LNCaP clone FGC (cell line): ENCODE measurements around the gene FUT6.
"Not testable (repeated sequence)": the region's sequence is repeated elsewhere in the genome, so short reads cannot be mapped to it uniquely, and the experiment has no call there.

ENCODE experiments used
- DNase-seq: peaks from one replicate; pipeline ENCODE4 v3.0.0-alpha.2; 2011; ENCODE audit warnings: low read depth
- H3K4me3 ChIP-seq: 2 replicates; pipeline ENCODE4 v1.5.1; 2011; ENCODE audit warnings: mild to moderate bottlenecking, low read depth, low read length, control low read depth
- TF ChIP-seq, protein P1 (sequence below): IDR thresholded peaks from 2 replicates; pipeline ENCODE4 v1.5.1; 2012; ENCODE audit warnings: mild to moderate bottlenecking; ENCODE audit not compliant: control insufficient read depth, insufficient read depth; ENCODE audit errors: extremely low read depth

Gene FUT6

DNA sequence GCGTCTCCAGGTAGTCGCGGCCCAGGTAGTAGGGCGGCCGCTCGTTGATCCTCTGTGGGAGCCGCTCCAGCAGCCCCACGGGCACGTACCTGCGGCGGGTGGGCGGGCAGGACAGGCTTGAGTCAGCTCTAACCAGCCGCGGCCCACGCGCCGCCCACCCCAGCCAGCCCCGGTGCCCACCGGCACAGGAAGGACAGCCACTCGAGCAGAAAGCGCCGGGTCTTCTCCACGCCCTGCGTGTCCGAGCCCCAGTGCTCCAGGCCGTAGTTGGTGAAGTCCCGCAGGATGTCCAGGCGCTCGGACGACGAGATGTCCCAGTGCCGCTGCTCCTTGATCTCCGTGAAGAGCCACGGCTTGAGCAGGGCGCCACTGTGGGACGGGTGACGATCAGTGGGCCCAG, 54.1 kb downstream of the FUT6 start:
- no peak overlapping the region for H3K4me3 ChIP-seq

DNA sequence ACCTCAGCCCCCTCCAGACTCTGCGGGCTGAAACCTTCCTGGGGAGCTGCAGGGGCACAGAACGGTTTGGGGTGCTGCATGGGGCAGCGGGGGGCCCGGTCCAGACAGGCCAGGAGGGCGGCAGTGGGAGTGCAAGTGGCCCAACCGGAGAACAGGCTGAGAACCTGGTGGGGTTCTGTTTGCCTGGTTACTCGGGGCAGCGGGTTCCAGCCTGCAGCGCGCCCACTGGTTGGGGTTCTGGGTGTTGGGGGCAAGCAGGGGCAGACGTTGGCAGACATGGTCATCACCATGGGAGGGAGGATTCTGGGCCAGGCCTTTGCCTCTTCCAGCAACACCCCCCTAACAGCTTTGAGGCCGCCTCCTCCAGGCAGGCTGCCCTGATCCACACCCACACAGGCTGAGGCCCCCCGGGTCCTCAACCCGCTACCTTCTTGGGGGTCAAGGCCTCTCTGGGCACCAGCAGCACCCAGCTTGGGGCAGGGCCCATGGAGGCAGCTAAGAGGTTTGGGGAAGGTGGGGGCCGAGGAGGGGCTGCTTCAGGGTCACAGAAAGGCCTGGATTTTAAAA, 54.8 kb downstream of the FUT6 start, which contains the start of gene PRR22:
Gene PRR22, minus strand, starts transcription at position 166 of the 567 bp plus-strand sequence. Its CDS starts 86 bp downstream, at position 80.
- TF ChIP-seq, protein P1, sequence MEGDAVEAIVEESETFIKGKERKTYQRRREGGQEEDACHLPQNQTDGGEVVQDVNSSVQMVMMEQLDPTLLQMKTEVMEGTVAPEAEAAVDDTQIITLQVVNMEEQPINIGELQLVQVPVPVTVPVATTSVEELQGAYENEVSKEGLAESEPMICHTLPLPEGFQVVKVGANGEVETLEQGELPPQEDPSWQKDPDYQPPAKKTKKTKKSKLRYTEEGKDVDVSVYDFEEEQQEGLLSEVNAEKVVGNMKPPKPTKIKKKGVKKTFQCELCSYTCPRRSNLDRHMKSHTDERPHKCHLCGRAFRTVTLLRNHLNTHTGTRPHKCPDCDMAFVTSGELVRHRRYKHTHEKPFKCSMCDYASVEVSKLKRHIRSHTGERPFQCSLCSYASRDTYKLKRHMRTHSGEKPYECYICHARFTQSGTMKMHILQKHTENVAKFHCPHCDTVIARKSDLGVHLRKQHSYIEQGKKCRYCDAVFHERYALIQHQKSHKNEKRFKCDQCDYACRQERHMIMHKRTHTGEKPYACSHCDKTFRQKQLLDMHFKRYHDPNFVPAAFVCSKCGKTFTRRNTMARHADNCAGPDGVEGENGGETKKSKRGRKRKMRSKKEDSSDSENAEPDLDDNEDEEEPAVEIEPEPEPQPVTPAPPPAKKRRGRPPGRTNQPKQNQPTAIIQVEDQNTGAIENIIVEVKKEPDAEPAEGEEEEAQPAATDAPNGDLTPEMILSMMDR, result no peak
- H3K4me3 ChIP-seq, result no peak within 1 kb of the TSS
- no peak for DNase-seq

More for the DNA sequence above, 54.1 kb downstream of the FUT6 start:
- DNase-seq, result no peak
- TF ChIP-seq, protein P1, result no peak

- H3K4me3 ChIP-seq, result no peak overlapping the region
- DNase-seq, result no peak
- TF ChIP-seq, protein P1, result no peak
These were observed 56.3 kb downstream of the FUT6 start for GRCh38 chr19:5782945-5783919.

DNA sequence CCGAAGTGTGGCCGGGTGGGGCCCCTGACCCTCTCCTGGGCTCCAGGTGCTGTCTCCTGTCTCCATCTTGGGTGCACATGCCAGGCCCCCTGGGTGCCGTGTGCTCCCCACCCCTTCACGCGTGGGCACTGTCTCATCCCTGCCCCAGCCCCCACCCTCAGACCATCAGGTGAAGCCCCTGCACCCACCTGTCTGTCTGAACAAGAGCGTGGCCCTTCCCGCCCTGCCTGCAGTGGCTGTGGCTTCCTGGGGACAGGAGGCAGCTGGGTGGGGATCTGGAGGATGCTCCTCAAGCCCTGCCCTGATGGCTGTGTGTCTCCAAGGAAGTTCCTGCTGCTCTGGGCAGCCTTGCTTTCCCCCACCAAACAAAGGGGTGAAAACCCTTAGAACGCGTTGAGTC, 57.2 kb downstream of the FUT6 start:
- no peak overlapping the region for H3K4me3 ChIP-seq
- DNase-seq, result no peak
- TF ChIP-seq, protein P1, result no peak

- H3K4me3 ChIP-seq, DNase-seq: not testable (repeated sequence)
These were observed 58.6 kb downstream of the FUT6 start for GRCh38 chr19:5780916-5781315.
